Peyer's patch (tissue), 4 donors: ENCODE results near the gene MBD4. TPM values are rescaled to one million over a fixed set of nuclear protein-coding genes. Genes with fewer than 3 reads are reported as not detected.

Experiments
- DNase-seq, 3 donors: peaks; one replicate each; pipeline ENCODE4 v3.0.0-alpha.2; 2017 to 2019
- H3K27ac ChIP-seq, 4 donors: fragments of 200-600 bp; sonication (generic); one replicate each; pipeline ENCODE4 v1.5.1; 2016 to 2019
- H3K27me3 ChIP-seq, 2 donors: fragments of 200-600 bp; sonication (generic); one replicate each; pipeline ENCODE4 v1.5.1; 2019
- H3K36me3 ChIP-seq, 3 donors: fragments of 200-600 bp; sonication (generic); one replicate each; pipeline ENCODE4 v1.5.1; 2016 to 2019
- H3K4me1 ChIP-seq, 4 donors: fragments of 200-600 bp; sonication (generic); one replicate each; pipeline ENCODE4 v1.5.1; 2016 to 2019
- H3K4me3 ChIP-seq, 4 donors: fragments of 200-600 bp; sonication (generic); 1 replicate in 3 of 4; 2 replicates in 1 of 4; pipeline ENCODE4 v1.5.1; 2016 to 2019; ENCODE audit warnings: mild to moderate bottlenecking in 1 of 4
- H3K9me3 ChIP-seq, 4 donors: fragments of 200-600 bp; sonication (generic); one replicate each; pipeline ENCODE4 v1.5.1; 2016 to 2019; ENCODE audit warnings: mild to moderate bottlenecking in 1 of 4
- POLR2A ChIP-seq, 2 donors: fragments of 450-650 bp; IDR thresholded peaks; one replicate each; pipeline ENCODE4 v1.5.1; 2017; ENCODE audit warnings: antibody characterized with exemption in 2 of 2, mild to moderate bottlenecking in 2 of 2, moderate library complexity in 2 of 2
- total RNA-seq, 4 donors: library from RNA; depleted of rRNA; stranded (reverse); fragments of >200 nt; gene quantifications; one replicate each; pipeline ENCODE4 v1.1.0, GENCODE V29; 2016
- TF ChIP-seq, protein P1 (sequence below), 6 experiments: fragments of 450-650 bp in 4 of 6; fragments of 200-600 bp in 2 of 6; sonication (generic) in 1 of 6; IDR thresholded peaks; one replicate each; pipeline ENCODE4 v1.5.1; 2017 to 2019; ENCODE audit warnings: antibody characterized with exemption in 6 of 6, mild to moderate bottlenecking in 3 of 6, moderate library complexity in 1 of 6

MBD4 gene
- total RNA-seq, 4 donors from 2014 or later = 19.8 to 106 (median 38.3) TPM

DNA sequence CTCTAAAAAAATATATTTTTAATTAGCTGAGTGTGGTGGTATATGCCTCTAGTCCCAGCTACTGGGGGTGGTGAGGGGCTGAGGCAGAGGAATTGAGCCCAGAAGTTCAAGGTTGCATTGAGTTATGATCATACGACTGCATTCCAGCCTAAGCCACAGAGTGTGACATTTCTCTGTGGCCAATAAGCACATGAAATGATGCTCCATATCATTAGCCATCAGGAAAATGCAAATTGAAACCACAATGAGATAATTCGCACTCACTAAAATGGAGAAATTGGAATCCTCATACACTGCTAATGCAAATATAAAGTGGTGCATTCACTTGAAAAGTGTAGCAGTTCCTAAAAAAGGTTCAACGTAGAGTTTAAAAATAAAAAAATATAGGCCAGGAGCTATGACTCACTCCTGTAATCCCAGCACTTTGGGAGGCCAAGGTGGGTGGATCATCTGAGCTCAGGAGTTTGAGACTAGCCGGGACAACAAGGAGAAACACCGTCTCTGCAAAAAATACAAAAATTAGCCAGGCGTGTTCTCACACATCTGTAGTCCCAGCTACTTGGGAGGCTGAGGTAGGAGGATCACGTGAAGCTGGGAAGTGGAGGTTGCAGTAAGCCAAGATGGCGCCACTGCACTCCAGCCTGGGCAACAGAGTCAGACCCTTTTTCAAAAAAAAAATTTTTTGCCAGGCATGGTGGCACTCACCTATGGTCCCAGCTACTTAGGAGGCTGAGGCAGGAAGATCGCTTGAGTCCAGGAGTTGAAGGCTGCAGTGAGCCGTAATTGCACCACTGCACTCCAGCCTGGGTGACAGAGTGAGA, 35.4 kb upstream of the MBD4 start:
- Histone ChIP-seq H3K27me3 (no peaks in the 10 kb centered on the region), H3K27ac (no peak overlapping the region), H3K4me1 (no peaks in the 10 kb centered on the region), H3K4me3 (no peak overlapping the region), H3K9me3 (no peaks in the 10 kb centered on the region), H3K36me3 (peaks cover 0 to 40% (median 0%) of the 10 kb centered on the region in 3 donors)
- TF ChIP-seq, protein P1, sequence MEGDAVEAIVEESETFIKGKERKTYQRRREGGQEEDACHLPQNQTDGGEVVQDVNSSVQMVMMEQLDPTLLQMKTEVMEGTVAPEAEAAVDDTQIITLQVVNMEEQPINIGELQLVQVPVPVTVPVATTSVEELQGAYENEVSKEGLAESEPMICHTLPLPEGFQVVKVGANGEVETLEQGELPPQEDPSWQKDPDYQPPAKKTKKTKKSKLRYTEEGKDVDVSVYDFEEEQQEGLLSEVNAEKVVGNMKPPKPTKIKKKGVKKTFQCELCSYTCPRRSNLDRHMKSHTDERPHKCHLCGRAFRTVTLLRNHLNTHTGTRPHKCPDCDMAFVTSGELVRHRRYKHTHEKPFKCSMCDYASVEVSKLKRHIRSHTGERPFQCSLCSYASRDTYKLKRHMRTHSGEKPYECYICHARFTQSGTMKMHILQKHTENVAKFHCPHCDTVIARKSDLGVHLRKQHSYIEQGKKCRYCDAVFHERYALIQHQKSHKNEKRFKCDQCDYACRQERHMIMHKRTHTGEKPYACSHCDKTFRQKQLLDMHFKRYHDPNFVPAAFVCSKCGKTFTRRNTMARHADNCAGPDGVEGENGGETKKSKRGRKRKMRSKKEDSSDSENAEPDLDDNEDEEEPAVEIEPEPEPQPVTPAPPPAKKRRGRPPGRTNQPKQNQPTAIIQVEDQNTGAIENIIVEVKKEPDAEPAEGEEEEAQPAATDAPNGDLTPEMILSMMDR (IDR thresholded peaks at IDR 0.05) = no peak
- no peak for TF ChIP-seq POLR2A (IDR thresholded peaks at IDR 0.05)
- no peak for DNase-seq

DNA sequence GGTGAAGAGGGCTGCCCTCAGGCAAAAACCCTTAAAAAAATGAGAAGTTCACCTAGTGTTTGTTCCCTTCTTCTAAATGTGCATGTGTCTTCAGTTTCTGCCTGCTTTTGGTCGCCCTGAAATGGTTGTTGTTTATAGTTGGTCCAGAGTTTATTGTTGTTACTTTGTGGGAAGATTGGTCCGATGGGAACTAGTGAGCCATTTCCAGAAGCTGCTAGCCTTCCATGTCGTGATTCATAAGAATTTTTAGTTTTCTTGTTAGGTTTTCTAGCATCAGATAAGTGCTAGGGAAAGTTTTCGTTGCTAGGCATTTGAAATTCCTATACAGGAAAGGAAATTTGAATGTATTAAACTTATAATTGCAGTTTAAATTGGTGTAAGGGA, 34.0 kb upstream of the MBD4 start:
- Histone ChIP-seq H3K27ac (no peak overlapping the region), H3K36me3 (peaks cover 0 to 31% (median 0%) of the 10 kb centered on the region in 3 donors), H3K9me3 (no peaks in the 10 kb centered on the region), H3K27me3 (no peaks in the 10 kb centered on the region), H3K4me3 (no peak overlapping the region), H3K4me1 (peaks cover 0 to 7% (median 0%) of the 10 kb centered on the region in 4 donors)
- TF ChIP-seq, protein P1 (IDR thresholded peaks at IDR 0.05) = no peak
- no peak for TF ChIP-seq POLR2A (IDR thresholded peaks at IDR 0.05)
- DNase-seq = no peak

DNA sequence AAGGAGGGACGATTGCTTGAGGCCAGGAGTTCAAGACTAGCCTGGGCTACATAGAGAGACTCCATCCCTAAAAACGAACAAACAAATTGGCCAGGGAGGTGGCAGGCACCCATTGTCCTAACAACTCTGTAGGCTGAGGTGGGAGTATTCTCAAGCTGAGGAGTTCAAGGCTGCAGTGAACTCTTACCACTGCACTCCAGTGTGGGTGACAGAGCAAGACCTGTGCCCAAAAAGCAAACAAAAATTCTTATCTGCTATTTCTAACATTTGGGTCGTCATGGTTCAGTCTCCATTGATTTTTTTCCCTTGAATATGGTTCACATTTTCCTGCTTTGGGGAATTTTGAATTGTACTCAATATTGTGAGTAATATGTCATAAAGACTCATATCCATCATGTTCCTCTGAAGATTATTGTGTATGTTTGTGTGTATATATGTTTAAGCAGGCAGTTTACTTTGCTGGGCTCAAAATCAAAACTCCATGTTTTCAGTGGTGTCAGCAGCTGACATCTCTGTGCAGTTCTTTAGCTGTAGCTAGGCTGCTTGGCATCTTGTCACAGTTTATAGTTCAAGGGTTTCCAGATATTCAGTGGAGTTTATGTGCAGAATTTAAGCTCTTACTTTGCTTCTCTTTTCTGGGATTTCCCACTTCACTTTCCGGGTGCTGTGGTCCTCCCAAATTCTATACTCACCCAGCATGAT, 33.5 kb upstream of the MBD4 start:
- H3K9me3 ChIP-seq = no peaks in the 10 kb centered on the region
- no peak overlapping the region for H3K4me3 ChIP-seq
- TF ChIP-seq, protein P1 (IDR thresholded peaks at IDR 0.05) = no peak
- no peak for TF ChIP-seq POLR2A (IDR thresholded peaks at IDR 0.05)
- H3K36me3 ChIP-seq = peaks cover 0 to 27% (median 0%) of the 10 kb centered on the region in 3 donors
- no peak overlapping the region for H3K27ac ChIP-seq
- H3K4me1 ChIP-seq = peaks cover 0 to 12% (median 0%) of the 10 kb centered on the region in 4 donors
- DNase-seq = no peak
- H3K27me3 ChIP-seq = no peaks in the 10 kb centered on the region

DNA sequence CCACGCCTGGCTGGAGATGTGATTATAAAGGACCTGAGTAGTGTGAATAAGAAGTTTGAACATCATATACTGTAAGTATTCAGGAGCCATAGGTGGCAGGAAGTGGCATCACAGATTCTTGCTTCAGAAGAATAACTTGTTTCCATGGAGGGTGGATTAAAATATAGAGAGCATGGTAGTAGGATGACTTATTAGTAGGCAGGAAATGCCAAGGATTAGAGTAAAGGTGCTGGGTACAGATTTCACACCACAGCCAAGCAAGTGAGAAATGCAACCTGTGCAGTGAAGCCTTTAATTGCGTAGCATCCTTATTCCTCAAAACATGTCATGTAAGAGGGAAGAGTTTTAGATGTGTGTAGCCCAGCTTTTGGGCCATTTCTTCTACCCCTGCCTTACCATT, 31.1 kb upstream of the MBD4 start:
- Histone ChIP-seq H3K4me3 (no peak overlapping the region), H3K36me3 (peaks cover 0 to 4% (median 0%) of the 10 kb centered on the region in 3 donors), H3K27me3 (no peaks in the 10 kb centered on the region), H3K27ac (no peak overlapping the region), H3K4me1 (peaks cover 0 to 15% (median 0%) of the 10 kb centered on the region in 4 donors), H3K9me3 (no peaks in the 10 kb centered on the region)
- TF ChIP-seq POLR2A (IDR thresholded peaks at IDR 0.05) = no peak
- TF ChIP-seq, protein P1 (IDR thresholded peaks at IDR 0.05) = no peak
- DNase-seq = no peak

DNA sequence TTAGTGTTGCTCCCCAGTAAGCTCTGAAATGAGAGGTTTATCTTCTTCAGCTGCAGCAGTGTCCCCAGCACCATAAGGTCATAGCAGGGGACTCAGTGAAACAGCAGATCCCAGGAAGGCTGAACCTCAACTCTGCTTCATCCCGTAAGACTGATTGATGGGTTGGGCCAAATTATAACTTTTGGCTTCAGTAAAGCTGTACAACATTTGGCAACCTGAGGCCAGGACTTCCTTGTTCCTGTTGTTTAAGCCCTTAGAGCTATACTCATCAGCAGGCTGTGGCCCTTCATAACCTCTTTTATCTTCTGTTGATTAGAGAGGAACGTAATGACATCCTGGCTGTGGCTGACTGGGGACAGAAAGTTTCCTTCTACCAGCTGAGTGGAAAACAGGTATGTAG, 29.3 kb upstream of the MBD4 start:
- Histone ChIP-seq H3K4me1 (peaks cover 0 to 15% (median 0%) of the 10 kb centered on the region in 4 donors), H3K27me3 (no peaks in the 10 kb centered on the region), H3K36me3 (peaks cover 0 to 9% (median 0%) of the 10 kb centered on the region in 3 donors), H3K4me3 (no peak overlapping the region), H3K9me3 (no peaks in the 10 kb centered on the region), H3K27ac (peak overlapping the region in 1 of 4 donors; percentile 28)
- TF ChIP-seq POLR2A (IDR thresholded peaks at IDR 0.05) = no peak
- TF ChIP-seq, protein P1 (IDR thresholded peaks at IDR 0.05) = no peak
- no peak for DNase-seq
